K562 (cell line): ENCODE results near the gene MYBPC3. TPM values are rescaled to one million over a fixed set of nuclear protein-coding genes. Genes with fewer than 3 reads are reported as not detected.

ENCODE experiments used
- ATAC-seq: fragments of 200-7000 bp; cut with Tn5 transposase; 3 replicates; pipeline ENCODE4 v1.9.1; 2020; ENCODE audit warnings: moderate library complexity
- BruUV-seq: library from RNA; stranded (reverse); fragments of 400-500 nt; replicated peaks from 2 replicates; lab custom pipeline; 2021; lab: Mats Ljungman, UMichigan
- CTCF ChIA-PET: fragments of 300-600 bp; formaldehyde crosslinking; extraction: SDS; loops from one replicate; lab custom pipeline; 2021; ENCODE audit warnings: low intra/inter-chr PET ratio; lab: Yijun Ruan, JAX
- POLR2A ChIA-PET: fragments of 300-600, 350-650 bp; sonication (Branson Sonifier 250); formaldehyde crosslinking; extraction: SDS; loops from one replicate; lab custom pipeline; 2021; ENCODE audit warnings: antibody characterized with exemption, inconsistent platforms; lab: Yijun Ruan, JAX
- DNase-seq, 4 experiments: peaks; one replicate each; pipeline versions ENCODE4 v3.0.0 to v3.0.0-alpha.2; 2011 to 2018; ENCODE audit warnings: low spot score in 3 of 4, mixed read lengths in 3 of 4; ENCODE audit errors: extremely low read depth in 1 of 4
- FAIRE-seq: peaks from 2 replicates; lab custom pipeline; 2011; peaks lifted over from hg19 to GRCh38; lab: Jason Lieb, UNC
- H2AFZ ChIP-seq: 2 replicates; pipeline ENCODE4 v1.6.0; 2011; ENCODE audit warnings: low read depth, low read length, control low read depth, inconsistent platforms
- H3K27ac ChIP-seq: fragments of 200-600 bp; 3 replicates; pipeline ENCODE4 v1.8.0; 2011; ENCODE audit warnings: low read depth, mild to moderate bottlenecking, control low read depth, inconsistent platforms, low read length, moderate library complexity, mixed read lengths; ENCODE audit errors: extremely low read depth
- H3K27me3 ChIP-seq, 2 experiments: fragments of 300-600 bp in 1 of 2; 2 replicates in 1 of 2; 3 replicates in 1 of 2; pipeline versions ENCODE4 v1.6.0 to v1.8.0; 2011; ENCODE audit warnings: inconsistent platforms in 2 of 2, low read length in 2 of 2, mild to moderate bottlenecking in 1 of 2, mixed read lengths in 1 of 2, moderate library complexity in 1 of 2; ENCODE audit not compliant: control insufficient read depth in 2 of 2, insufficient read depth in 2 of 2
- H3K36me3 ChIP-seq: fragments of 300-600 bp; 3 replicates; pipeline ENCODE4 v1.8.0; 2011; ENCODE audit warnings: mild to moderate bottlenecking, low read length, inconsistent platforms; ENCODE audit not compliant: control insufficient read depth, insufficient read depth
- H3K4me1 ChIP-seq, 2 experiments: fragments of 200-600 bp in 1 of 2; replicated peaks in 1 of 2; 2 replicates in 1 of 2; 3 replicates in 1 of 2; pipeline versions ENCODE4 v1.5.1 to v1.8.0; 2011; ENCODE audit warnings: inconsistent platforms in 2 of 2, low read length in 2 of 2, mild to moderate bottlenecking in 1 of 2, mixed read lengths in 1 of 2, moderate library complexity in 1 of 2; ENCODE audit not compliant: control insufficient read depth in 2 of 2, insufficient read depth in 2 of 2
- H3K4me2 ChIP-seq: 2 replicates; pipeline ENCODE4 v1.6.1; 2011; ENCODE audit warnings: low read length, control low read depth, inconsistent platforms, mixed read lengths; ENCODE audit not compliant: insufficient read depth
- H3K4me3 ChIP-seq: fragments of 200-600 bp; sonication (generic), shearing (Covaris generic); 2 replicates; pipeline ENCODE4 v1.5.1; 2016; ENCODE audit warnings: control low read depth, inconsistent platforms
- H3K79me2 ChIP-seq: fragments of 200-600 bp; 3 replicates; pipeline ENCODE4 v1.8.0; 2011; ENCODE audit warnings: low read length, inconsistent platforms; ENCODE audit not compliant: control insufficient read depth, insufficient read depth
- H3K9ac ChIP-seq, 2 experiments: 2 replicates each; pipeline versions ENCODE4 v1.6.0 to v1.6.1; 2011; ENCODE audit warnings: low read depth in 2 of 2, low read length in 2 of 2, control low read depth in 1 of 2, inconsistent platforms in 1 of 2, mild to moderate bottlenecking in 1 of 2, mixed read lengths in 1 of 2; ENCODE audit not compliant: insufficient read depth in 1 of 2
- H3K9me1 ChIP-seq: one replicate; pipeline ENCODE4 v1.6.0; 2011; ENCODE audit warnings: inconsistent platforms, mild to moderate bottlenecking, low read length, moderate library complexity; ENCODE audit not compliant: control insufficient read depth, insufficient read depth
- H3K9me3 ChIP-seq: replicated peaks from 2 replicates; pipeline ENCODE4 v1.5.1; 2011; ENCODE audit warnings: low read depth, low read length, inconsistent platforms; ENCODE audit not compliant: control insufficient read depth, insufficient read depth
- H4K20me1 ChIP-seq: replicated peaks from 2 replicates; pipeline ENCODE4 v1.6.1; 2011; ENCODE audit warnings: low read length, inconsistent platforms, mixed read lengths; ENCODE audit not compliant: control insufficient read depth, insufficient read depth
- ARID2 ChIP-seq: fragments of 450-650 bp; IDR thresholded peaks from 2 replicates; pipeline ENCODE4 v1.6.1; 2017; ENCODE audit warnings: antibody characterized with exemption, mild to moderate bottlenecking
- ARID3A ChIP-seq: IDR thresholded peaks from 2 replicates; pipeline ENCODE4 v1.6.1; 2012; ENCODE audit warnings: low read depth, low read length, improper control_type of control experiment, borderline replicate concordance
- ATF1 ChIP-seq, 2 experiments: fragments of 450-650 bp in 1 of 2; IDR thresholded peaks; 2 replicates each; pipeline ENCODE4 v1.6.1; 2016; ENCODE audit warnings: missing compliant biosample characterization in 1 of 2, missing genetic modification characterization in 1 of 2
- CEBPG ChIP-seq, 3 experiments: fragments of 200-800 bp in 1 of 3; sonication (Bioruptor generic) in 1 of 3; sonication (generic) in 1 of 3; formaldehyde crosslinking in 1 of 3; IDR thresholded peaks in 2 of 3; conservative IDR thresholded peaks in 1 of 3; 2 replicates each; pipeline versions ENCODE4 v1.6.1 to v1.8.0; 2016 to 2022; ENCODE audit warnings: missing compliant biosample characterization in 2 of 3, missing genetic modification characterization in 2 of 3, mild to moderate bottlenecking in 1 of 3, missing genetic modification reagents in 1 of 3
- HNRNPUL1 ChIP-seq: fragments of 200-400 bp; formaldehyde crosslinking; IDR thresholded peaks from 2 replicates; pipeline ENCODE4 v1.6.1; 2017; ENCODE audit warnings: low read length
- JUND ChIP-seq, 2 experiments: IDR thresholded peaks; 2 replicates in 1 of 2; 3 replicates in 1 of 2; pipeline ENCODE4 v1.6.1; 2011; ENCODE audit warnings: borderline replicate concordance in 2 of 2, low read depth in 2 of 2, low read length in 2 of 2, improper control_type of control experiment in 1 of 2, missing biosample characterization in 1 of 2, missing genetic modification characterization in 1 of 2, missing genetic modification reagents in 1 of 2
- KDM1A ChIP-seq, 2 experiments: fragments of 450-650 bp; IDR thresholded peaks; 2 replicates each; pipeline ENCODE4 v1.6.1; 2016; ENCODE audit warnings: mild to moderate bottlenecking in 2 of 2
- KDM5B ChIP-seq: fragments of 200-600 bp; sonication (generic); IDR thresholded peaks from 2 replicates; pipeline ENCODE4 v1.6.1; 2012; ENCODE audit warnings: low read depth, mild to moderate bottlenecking, moderate library complexity, low read length, control low read depth, inconsistent platforms; ENCODE audit not compliant: insufficient replicate concordance
- MED1 ChIP-seq: sonication (generic); formaldehyde crosslinking; IDR thresholded peaks from 2 replicates; pipeline ENCODE4 v1.8.1; 2023; ENCODE audit warnings: missing genetic modification reagents, borderline replicate concordance
- PCBP2 ChIP-seq: fragments of 200-400 bp; formaldehyde crosslinking; IDR thresholded peaks from 2 replicates; pipeline ENCODE4 v1.6.1; 2018; ENCODE audit warnings: low read length, low read depth, mild to moderate bottlenecking, moderate library complexity; ENCODE audit not compliant: poor library complexity, severe bottlenecking
- RNF2 ChIP-seq: sonication (generic); IDR thresholded peaks from 2 replicates; pipeline ENCODE4 v1.6.1; 2016
- SETDB1 ChIP-seq: IDR thresholded peaks from one replicate; pipeline ENCODE4 v1.6.1; 2012; ENCODE audit warnings: low read length, control low read depth, inconsistent platforms
- SIN3A ChIP-seq, 2 experiments: fragments of 150-350 bp in 1 of 2; IDR thresholded peaks; 2 replicates each; pipeline ENCODE4 v1.6.1; 2011 to 2016; ENCODE audit warnings: borderline replicate concordance in 2 of 2, low read depth in 2 of 2, low read length in 2 of 2, mild to moderate bottlenecking in 2 of 2, moderate library complexity in 2 of 2; ENCODE audit not compliant: control insufficient read depth in 1 of 2
- SIRT6 ChIP-seq: IDR thresholded peaks from one replicate; pipeline ENCODE4 v1.6.1; 2012; ENCODE audit warnings: low read depth, mild to moderate bottlenecking, control low read depth, inconsistent platforms, low read length, moderate library complexity
- THRAP3 ChIP-seq: fragments of 450-650 bp; IDR thresholded peaks from 2 replicates; pipeline ENCODE4 v1.6.1; 2016; ENCODE audit warnings: mild to moderate bottlenecking, inconsistent platforms, borderline replicate concordance
- ZNF384 ChIP-seq: IDR thresholded peaks from 2 replicates; pipeline ENCODE4 v1.6.1; 2012; ENCODE audit warnings: low read depth, low read length, improper control_type of control experiment
- ZNF592 ChIP-seq: fragments of 450-650 bp; IDR thresholded peaks from 2 replicates; pipeline ENCODE4 v1.6.1; 2017; ENCODE audit warnings: antibody characterized with exemption, mild to moderate bottlenecking
- WGBS: fragments of 100-300 bp; shearing (Covaris generic); methylation state at CpG from one replicate; pipeline ENCODE4 v1.1.6; 2016; ENCODE audit warnings: low coverage, mixed read lengths; ENCODE audit not compliant: insufficient coverage; ENCODE audit errors: missing lambda C conversion rate; 5-methylcytosine and 5-hydroxymethylcytosine counted together
- in situ Hi-C: fragments of 300-500 bp; cut with MboI; formaldehyde crosslinking; loops from 4 replicates; pipeline ENCODE4 v1.15.0; 2018; ENCODE audit warnings: inconsistent platforms, mixed read lengths
- intact Hi-C: fragments of 100-400 bp; cut with micrococcal nuclease; formaldehyde crosslinking; loops from 2 replicates; pipeline ENCODE4 v1.14.2; 2022
- polyA plus RNA-seq, 8 experiments: library from polyadenylated mRNA; depleted of rRNA in 4 of 8; stranded (reverse) in 5 of 8; unstranded in 3 of 8; fragments of >200 nt; fragmentation: Nextera tagmentation in 2 of 8; fragmentation: Illumina TruSeq in 1 of 8; extraction: Ambion mirVana in 2 of 8; extraction: Trizol in 1 of 8; gene quantifications; 2 replicates each; pipeline versions ENCODE4 v1.2.1 to v1.2.3, GENCODE V29; 2011 to 2014; ENCODE audit warnings: inconsistent platforms in 1 of 8, missing spikeins in 1 of 8
- total RNA-seq, 7 experiments: library from RNA; depleted of rRNA in 6 of 7; stranded (reverse); fragments of >200 nt in 6 of 7; fragmentation: Illumina TruSeq in 2 of 7; extraction: Trizol in 2 of 7; gene quantifications; 2 replicates each; pipeline versions ENCODE4 v1.2.1 to v1.2.3, GENCODE V29; 2011 to 2021; ENCODE audit warnings: low replicate concordance in 1 of 7

MYBPC3 gene
- total and polyA plus RNA-seq, 9 of the 15 experiments (the other 6 are each of a cell fraction or from before 2014, with no cell fraction given) = 0.01 TPM; not detected in 8

GRCh38 chr11:47318166-47318565 lies 34.3 kb downstream of the MYBPC3 start:
- no peak for DNase-seq
- in situ Hi-C loops (no loop called here), intact Hi-C loops (no loop called here)
- Histone ChIP-seq H3K4me1 (no peaks in the 10 kb centered on the region), H3K9ac (no peak overlapping the region), H3K79me2 (no peaks in the 10 kb centered on the region), H3K9me3 (no peaks in the 10 kb centered on the region), H3K4me2 (no peak overlapping the region), H2AFZ (no peak overlapping the region), H3K27ac (no peak overlapping the region), H4K20me1 (no peaks in the 10 kb centered on the region), H3K27me3 (no peaks in the 10 kb centered on the region), H3K4me3 (no peak overlapping the region), H3K36me3 (peaks cover 61% of the 10 kb centered on the region; the same call in 2 of the 3 replicates), H3K9me1 (no peaks in the 10 kb centered on the region)
- ChIA-PET POLR2A (no interaction called here), CTCF (no interaction called here)
- no peak for ATAC-seq
- no TSS peak for BruUV-seq
- no peak for FAIRE-seq
- 91% methylated on average over 2 of the region's 2 CpGs for WGBS
- TF ChIP-seq SETDB1 = no peak
- TF ChIP-seq SIRT6 = no peak
- no peak for TF ChIP-seq SIN3A (IDR thresholded peaks at IDR 0.05; ENCODE audit: borderline replicate concordance in 2 of 2, control insufficient read depth in 1 of 2, low read depth in 2 of 2, low read length in 2 of 2)
- no peak for TF ChIP-seq ZNF384
- no peak for TF ChIP-seq ATF1 (CRISPR knock-in tag; IDR thresholded peaks at IDR 0.05)
- no peak for TF ChIP-seq ATF1 (tag; IDR thresholded peaks at IDR 0.05)
- no peak for TF ChIP-seq RNF2
- TF ChIP-seq CEBPG (CRISPR knock-in tag; IDR thresholded peaks at IDR 0.05) = no peak
- no peak for TF ChIP-seq CEBPG (tag; conservative IDR thresholded peaks at IDR 0.05 in 1 of 2, IDR thresholded peaks at IDR 0.05 in 1 of 2)
- TF ChIP-seq ARID3A = no peak
- TF ChIP-seq JUND (IDR thresholded peaks at IDR 0.05; ENCODE audit: borderline replicate concordance, low read depth, low read length) = no peak
- no peak for TF ChIP-seq JUND (tag; IDR thresholded peaks at IDR 0.05; ENCODE audit: borderline replicate concordance, low read depth, low read length)
- TF ChIP-seq ARID2 = no peak
- no peak for TF ChIP-seq MED1 (CRISPR knock-in tag)
- TF ChIP-seq HNRNPUL1 = no peak
- TF ChIP-seq KDM1A (IDR thresholded peaks at IDR 0.05) = no peak
- no peak for TF ChIP-seq PCBP2
- no peak for TF ChIP-seq ZNF592
- no peak for TF ChIP-seq KDM5B
- no peak for TF ChIP-seq THRAP3
